Naive B cell (primary cell): ENCODE data around the gene PRR15. TPM values are rescaled to one million over a fixed set of nuclear protein-coding genes. Genes with fewer than 3 reads are reported as not detected.

Experiments
- ATAC-seq, 2 donors: fragments of 150-1000 bp; cut with Tn5 transposase; 2 replicates each; pipeline ENCODE4 v1.10.0; 2021; ENCODE audit warnings: low read depth in 2 of 2, mild to moderate bottlenecking in 2 of 2, moderate library complexity in 2 of 2
- DNase-seq: peaks from one replicate; pipeline ENCODE4 v3.0.0; 2022
- H3K27ac Mint-ChIP-seq, 6 donors: one replicate each; pipeline ENCODE4 v1.8.0; 2020 to 2022; ENCODE audit warnings: mild to moderate bottlenecking in 6 of 6, mixed read lengths in 6 of 6, moderate library complexity in 5 of 6, inconsistent platforms in 2 of 6
- H3K27me3 Mint-ChIP-seq, 3 donors: one replicate each; pipeline ENCODE4 v1.8.0; 2021 to 2022; ENCODE audit warnings: mixed read lengths in 3 of 3, mild to moderate bottlenecking in 1 of 3
- H3K36me3 Mint-ChIP-seq, 2 donors: one replicate each; pipeline ENCODE4 v1.8.0; 2020 to 2022; ENCODE audit warnings: mixed read lengths in 2 of 2, inconsistent platforms in 1 of 2, mild to moderate bottlenecking in 1 of 2
- H3K4me1 Mint-ChIP-seq, 3 donors: one replicate each; pipeline ENCODE4 v1.8.0; 2020 to 2022; ENCODE audit warnings: mixed read lengths in 3 of 3, inconsistent platforms in 1 of 3, mild to moderate bottlenecking in 1 of 3, moderate library complexity in 1 of 3
- H3K4me3 Mint-ChIP-seq, 8 donors: one replicate each; pipeline ENCODE4 v1.8.0; 2020 to 2022; ENCODE audit warnings: mild to moderate bottlenecking in 8 of 8, mixed read lengths in 8 of 8, moderate library complexity in 8 of 8, inconsistent platforms in 2 of 8
- H3K9me3 Mint-ChIP-seq, 7 donors: one replicate each; pipeline ENCODE4 v1.8.0; 2020 to 2022; ENCODE audit warnings: mixed read lengths in 7 of 7, mild to moderate bottlenecking in 5 of 7, inconsistent platforms in 2 of 7, moderate library complexity in 1 of 7
- polyA plus RNA-seq, 6 donors: library from polyadenylated mRNA; unstranded; fragments of 300-500 nt; fragmentation: Illumina TruSeq; gene quantifications; one replicate each; pipeline ENCODE4 v1.2.3, GENCODE V29; 2021; ENCODE audit warnings: low read depth in 6 of 6

The PRR15 gene
- polyA plus RNA-seq, 6 donors from 2014 or later: not detected

- H3K9me3 Mint-ChIP-seq: peaks cover 0 to 9% (median 3%) of the 10 kb centered on the region in 7 donors
- DNase-seq (no peak), ATAC-seq (no peak)
- peaks cover 0 to 7% of the 10 kb centered on the region in 2 donors for H3K36me3 Mint-ChIP-seq
- no peak overlapping the region for H3K27ac Mint-ChIP-seq
- H3K4me1 Mint-ChIP-seq: no peaks in the 10 kb centered on the region
- peaks cover 48 to 57% (median 55%) of the 10 kb centered on the region in 3 donors for H3K27me3 Mint-ChIP-seq
- no peak overlapping the region for H3K4me3 Mint-ChIP-seq
Measured at GRCh38 chr7:29556405-29557195, 7.0 kb upstream of the PRR15 start.

DNA sequence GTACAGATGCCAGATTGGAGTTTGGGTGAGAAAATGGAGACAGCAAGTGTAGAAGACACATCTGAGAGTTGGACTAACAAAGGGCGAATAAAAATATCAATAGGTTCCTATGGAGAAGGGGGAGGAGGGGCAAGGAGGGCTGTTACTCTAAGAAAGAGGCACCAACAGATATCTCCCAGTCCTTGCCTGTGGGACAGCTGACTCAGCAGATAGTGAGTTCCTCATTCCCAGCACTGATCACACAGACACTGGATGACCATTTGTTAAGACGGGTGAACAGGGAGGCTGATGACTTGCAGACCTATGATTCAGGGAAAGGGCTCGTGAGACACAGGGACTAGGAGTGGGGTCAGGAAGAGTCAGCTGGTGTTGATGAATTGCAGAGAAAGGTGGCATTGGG lies 5.7 kb upstream of the PRR15 start:
- H3K4me1 Mint-ChIP-seq: peaks cover 0 to under 1% (median 0%) of the 10 kb centered on the region in 3 donors
- no peak overlapping the region for H3K27ac Mint-ChIP-seq
- peaks cover 0 to 9% of the 10 kb centered on the region in 2 donors for H3K36me3 Mint-ChIP-seq
- DNase-seq: no peak
- H3K4me3 Mint-ChIP-seq: no peak overlapping the region
- H3K27me3 Mint-ChIP-seq: peaks cover 51 to 58% (median 57%) of the 10 kb centered on the region in 3 donors
- H3K9me3 Mint-ChIP-seq: peaks cover 0 to 9% (median 5%) of the 10 kb centered on the region in 7 donors
- ATAC-seq: no peak

DNA sequence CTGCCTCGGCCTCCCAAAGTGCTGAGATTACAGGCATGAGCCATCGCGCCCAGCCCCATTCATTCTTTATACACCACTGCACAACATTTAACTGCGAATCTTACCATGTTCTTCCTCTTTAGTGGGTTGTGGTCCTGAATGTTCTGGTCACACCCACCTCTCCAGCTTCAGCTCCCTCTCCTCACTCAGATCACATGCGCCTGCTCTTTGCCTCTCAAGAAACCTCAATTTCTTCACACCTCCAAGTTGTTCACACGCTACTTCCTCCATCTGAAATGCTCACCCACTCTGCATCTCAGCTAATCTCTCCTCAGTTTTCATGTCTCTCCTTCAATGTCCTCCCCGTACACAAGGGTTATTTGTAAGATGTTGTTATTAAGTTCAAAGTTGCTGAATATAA lies 2.4 kb upstream of the PRR15 start:
- Mint-ChIP-seq H3K27me3 (peaks cover 57 to 75% (median 71%) of the 10 kb centered on the region in 3 donors), H3K9me3 (peaks cover 0 to 8% (median 4%) of the 10 kb centered on the region in 7 donors), H3K4me3 (no peak overlapping the region), H3K27ac (no peak overlapping the region), H3K36me3 (peaks cover 0 to 9% of the 10 kb centered on the region in 2 donors), H3K4me1 (peaks cover 12 to 28% (median 17%) of the 10 kb centered on the region in 3 donors)
- no peak for DNase-seq
- ATAC-seq: no peak

- peaks cover 0 to 5% (median 4%) of the 10 kb centered on the region in 7 donors for H3K9me3 Mint-ChIP-seq
- H3K27ac Mint-ChIP-seq: no peak overlapping the region
- DNase-seq (no peak), ATAC-seq (no peak)
- peaks cover 12 to 33% (median 17%) of the 10 kb centered on the region in 3 donors for H3K4me1 Mint-ChIP-seq
- peak overlapping the region in 2 of 8 donors; percentile 13 to 36 for H3K4me3 Mint-ChIP-seq
- peaks cover 0 to 9% of the 10 kb centered on the region in 2 donors for H3K36me3 Mint-ChIP-seq
- H3K27me3 Mint-ChIP-seq: peaks cover 59 to 80% (median 74%) of the 10 kb centered on the region in 3 donors
Measured at GRCh38 chr7:29562307-29562706, 1.3 kb upstream of the PRR15 start.

DNA sequence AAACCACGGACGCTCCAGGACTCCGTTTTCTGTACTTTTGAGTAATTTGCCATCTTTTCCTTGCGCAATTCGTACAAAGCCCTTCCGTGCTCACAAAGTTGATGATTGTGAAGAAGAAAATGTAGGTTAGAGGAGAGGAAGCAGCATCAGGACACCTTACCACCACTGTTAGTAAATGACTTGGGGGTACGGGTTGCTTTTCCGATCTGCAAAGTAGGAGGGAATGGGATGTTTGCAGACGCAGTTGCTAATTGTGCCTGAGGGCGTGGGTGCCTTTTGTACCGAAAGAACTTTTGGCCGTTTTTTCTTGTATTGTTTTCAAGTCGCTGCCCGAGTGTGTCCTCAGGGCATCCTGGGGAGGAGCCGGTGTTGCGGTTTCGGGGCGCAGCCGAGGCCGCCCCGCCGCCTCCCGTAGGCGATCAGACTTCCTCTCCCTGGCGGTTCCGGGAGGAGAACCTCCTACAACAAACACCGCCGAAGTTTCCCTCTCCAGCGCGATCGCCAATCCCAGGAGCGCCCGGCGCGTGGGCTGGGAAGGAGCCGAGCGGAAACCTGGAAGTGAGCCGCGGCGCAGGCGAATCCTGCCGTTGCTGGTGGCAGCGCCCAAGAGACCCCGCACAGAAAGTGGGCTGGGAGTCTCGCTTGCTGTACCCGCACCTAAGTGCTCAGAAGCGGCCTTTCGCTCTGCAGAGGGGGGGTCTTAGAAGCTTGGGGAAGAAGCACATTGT lies 1.0 kb downstream of the PRR15 start:
- H3K4me1 Mint-ChIP-seq: peaks cover 12 to 33% (median 17%) of the 10 kb centered on the region in 3 donors
- no peak for ATAC-seq
- DNase-seq: no peak
- H3K9me3 Mint-ChIP-seq: peaks cover 0 to 5% (median 3%) of the 10 kb centered on the region in 7 donors
- H3K27ac Mint-ChIP-seq: peak overlapping the region in 1 of 6 donors; percentile 82
- H3K27me3 Mint-ChIP-seq: peaks cover 57 to 84% (median 78%) of the 10 kb centered on the region in 3 donors
- peak overlapping the region; percentile 71 to 89 (median 82) for H3K4me3 Mint-ChIP-seq
- H3K36me3 Mint-ChIP-seq: peaks cover 0 to 9% of the 10 kb centered on the region in 2 donors

GRCh38 chr7:29565224-29565630 lies 1.6 kb downstream of the PRR15 start:
- H3K4me1 Mint-ChIP-seq: peaks cover 12 to 33% (median 17%) of the 10 kb centered on the region in 3 donors
- DNase-seq: no peak
- no peak for ATAC-seq
- H3K27me3 Mint-ChIP-seq: peaks cover 57 to 84% (median 78%) of the 10 kb centered on the region in 3 donors
- no peak overlapping the region for H3K27ac Mint-ChIP-seq
- H3K4me3 Mint-ChIP-seq: peak overlapping the region; percentile 70 to 89 (median 82)
- peaks cover 0 to 5% (median 3%) of the 10 kb centered on the region in 7 donors for H3K9me3 Mint-ChIP-seq
- H3K36me3 Mint-ChIP-seq: peaks cover 0 to 9% of the 10 kb centered on the region in 2 donors

- Mint-ChIP-seq H3K27me3 (peaks cover 57 to 84% (median 78%) of the 10 kb centered on the region in 3 donors), H3K9me3 (peaks cover 0 to 5% (median 3%) of the 10 kb centered on the region in 7 donors), H3K4me1 (peaks cover 12 to 33% (median 17%) of the 10 kb centered on the region in 3 donors), H3K4me3 (peak overlapping the region; percentile 70 to 89 (median 80)), H3K36me3 (peaks cover 0 to 9% of the 10 kb centered on the region in 2 donors), H3K27ac (no peak overlapping the region)
- ATAC-seq: no peak
- DNase-seq: no peak
Measured at GRCh38 chr7:29565634-29565981, 2.0 kb downstream of the PRR15 start.

DNA sequence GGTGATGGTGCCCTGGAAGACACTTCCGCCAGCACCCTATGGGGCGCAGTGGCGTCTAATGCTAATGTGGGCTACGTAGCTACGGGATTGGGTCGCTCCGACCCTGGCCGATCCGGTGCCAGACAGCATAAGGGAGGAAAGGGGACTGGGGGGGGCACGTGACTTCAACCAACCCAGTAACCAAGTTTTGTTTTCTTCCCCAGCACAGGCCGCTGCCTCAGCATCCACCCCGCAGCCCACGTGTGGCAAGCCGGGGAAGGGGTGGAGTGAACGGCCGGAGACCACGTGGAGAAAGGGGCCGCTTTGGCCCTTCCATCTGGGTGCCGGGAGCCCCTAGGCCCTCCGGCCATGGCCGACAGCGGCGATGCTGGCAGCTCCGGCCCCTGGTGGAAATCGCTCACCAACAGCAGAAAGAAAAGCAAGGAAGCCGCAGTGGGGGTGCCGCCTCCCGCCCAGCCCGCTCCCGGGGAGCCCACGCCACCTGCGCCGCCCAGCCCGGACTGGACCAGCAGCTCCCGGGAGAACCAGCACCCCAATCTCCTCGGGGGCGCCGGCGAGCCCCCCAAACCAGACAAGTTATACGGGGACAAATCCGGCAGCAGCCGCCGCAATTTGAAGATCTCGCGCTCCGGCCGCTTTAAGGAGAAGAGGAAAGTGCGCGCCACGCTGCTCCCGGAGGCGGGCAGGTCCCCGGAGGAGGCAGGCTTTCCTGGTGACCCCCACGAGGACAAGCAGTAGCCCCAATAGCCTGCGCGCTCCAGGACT lies 2.5 kb downstream of the PRR15 start:
- Mint-ChIP-seq H3K4me1 (peaks cover 12 to 33% (median 17%) of the 10 kb centered on the region in 3 donors), H3K9me3 (peaks cover 0 to 4% (median 3%) of the 10 kb centered on the region in 7 donors), H3K27ac (no peak overlapping the region), H3K27me3 (peaks cover 58 to 81% (median 76%) of the 10 kb centered on the region in 3 donors), H3K36me3 (peaks cover 0 to 7% of the 10 kb centered on the region in 2 donors), H3K4me3 (peak overlapping the region in 6 of 8 donors; percentile 56 to 89 (median 70))
- ATAC-seq (no peak), DNase-seq (no peak)

DNA sequence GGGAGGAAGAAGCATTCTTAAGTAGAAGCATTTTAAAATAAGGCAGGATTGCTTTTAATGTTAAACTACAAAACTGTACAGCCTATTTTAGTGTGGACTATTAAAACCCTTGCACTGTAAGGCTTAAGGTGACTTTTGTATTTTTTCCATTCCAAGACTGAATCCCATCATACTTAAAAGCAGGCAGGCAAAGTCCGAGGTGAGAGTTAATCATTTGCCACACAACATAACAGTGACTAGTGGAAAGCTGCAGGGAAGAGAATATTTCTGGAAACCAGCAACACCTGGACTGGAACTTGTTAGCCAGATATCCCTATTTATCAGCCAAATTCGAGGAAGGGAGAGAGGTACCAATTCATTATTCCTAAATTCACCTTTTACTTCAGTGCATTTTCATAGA lies 3.5 kb downstream of the PRR15 start:
- Mint-ChIP-seq H3K4me1 (peaks cover 12 to 33% (median 17%) of the 10 kb centered on the region in 3 donors), H3K9me3 (no peaks in the 10 kb centered on the region), H3K36me3 (no peaks in the 10 kb centered on the region), H3K27me3 (peaks cover 57 to 77% (median 70%) of the 10 kb centered on the region in 3 donors), H3K4me3 (peak overlapping the region in 4 of 8 donors; percentile 31 to 79 (median 56)), H3K27ac (no peak overlapping the region)
- no peak for ATAC-seq
- DNase-seq: no peak

GRCh38 chr7:29569648-29570047 lies 6.0 kb downstream of the PRR15 start:
- no peak for ATAC-seq
- no peak overlapping the region for H3K27ac Mint-ChIP-seq
- H3K9me3 Mint-ChIP-seq: peaks cover 0 to 4% (median 0%) of the 10 kb centered on the region in 7 donors
- no peaks in the 10 kb centered on the region for H3K36me3 Mint-ChIP-seq
- peaks cover 60 to 86% (median 81%) of the 10 kb centered on the region in 3 donors for H3K27me3 Mint-ChIP-seq
- H3K4me1 Mint-ChIP-seq: peaks cover 8 to 20% (median 11%) of the 10 kb centered on the region in 3 donors
- no peak for DNase-seq
- no peak overlapping the region for H3K4me3 Mint-ChIP-seq

DNA sequence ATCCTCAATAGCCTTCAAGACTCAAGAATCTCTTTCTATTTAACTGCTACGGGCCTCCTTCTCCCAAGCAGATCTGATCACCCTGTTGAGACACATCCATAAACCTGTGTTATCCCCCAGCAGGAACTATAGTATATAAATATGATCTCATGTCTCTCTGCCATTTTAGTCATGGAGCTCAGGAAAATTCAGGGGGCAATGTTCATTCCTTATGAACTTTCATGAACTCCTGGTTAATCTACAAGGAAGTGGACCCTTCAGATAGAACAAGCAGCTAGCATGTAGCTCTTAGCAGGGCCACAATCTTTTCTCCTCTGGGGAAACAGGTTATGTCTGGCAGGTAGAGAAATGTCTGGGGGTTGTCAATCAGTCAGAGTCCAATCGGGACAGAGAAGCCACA lies 8.9 kb downstream of the PRR15 start:
- H3K36me3 Mint-ChIP-seq: peaks cover 0 to 10% of the 10 kb centered on the region in 2 donors
- no peaks in the 10 kb centered on the region for H3K4me1 Mint-ChIP-seq
- H3K27ac Mint-ChIP-seq: no peak overlapping the region
- no peak for ATAC-seq
- H3K9me3 Mint-ChIP-seq: peaks cover 4 to 21% (median 12%) of the 10 kb centered on the region in 7 donors
- H3K27me3 Mint-ChIP-seq: peaks cover 48 to 64% (median 52%) of the 10 kb centered on the region in 3 donors
- no peak overlapping the region for H3K4me3 Mint-ChIP-seq
- no peak for DNase-seq

GRCh38 chr7:29573567-29573966 lies 9.9 kb downstream of the PRR15 start:
- H3K27me3 Mint-ChIP-seq: peaks cover 43 to 58% (median 43%) of the 10 kb centered on the region in 3 donors
- H3K27ac Mint-ChIP-seq: peak overlapping the region in 2 of 6 donors; percentile 9 to 22
- H3K4me3 Mint-ChIP-seq: no peak overlapping the region
- DNase-seq (no peak), ATAC-seq (no peak)
- H3K36me3 Mint-ChIP-seq: peaks cover 0 to 10% of the 10 kb centered on the region in 2 donors
- peaks cover 8 to 31% (median 18%) of the 10 kb centered on the region in 7 donors for H3K9me3 Mint-ChIP-seq
- no peaks in the 10 kb centered on the region for H3K4me1 Mint-ChIP-seq

DNA sequence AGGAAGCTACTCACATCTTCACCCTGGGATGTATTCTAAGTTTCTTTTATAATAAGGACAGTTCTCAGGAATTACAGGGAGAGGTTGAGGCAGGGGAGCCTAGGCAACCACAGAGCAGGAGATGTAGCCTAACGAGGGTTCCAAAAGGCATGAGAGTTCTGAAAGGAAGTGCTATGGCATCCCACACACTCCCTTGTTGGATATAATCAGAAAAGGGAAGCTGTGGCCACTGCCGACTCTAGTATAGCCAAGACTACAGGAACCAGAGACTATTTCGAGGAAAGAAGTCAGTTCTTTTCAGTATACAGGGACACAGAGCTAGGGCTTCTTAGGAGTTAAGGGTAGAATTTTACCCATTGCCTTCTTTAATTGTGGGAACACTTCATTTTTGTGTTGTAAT lies 11.0 kb downstream of the PRR15 start:
- H3K9me3 Mint-ChIP-seq: peaks cover 8 to 39% (median 21%) of the 10 kb centered on the region in 7 donors
- H3K36me3 Mint-ChIP-seq: peaks cover 0 to 10% of the 10 kb centered on the region in 2 donors
- DNase-seq (no peak), ATAC-seq (no peak)
- H3K27me3 Mint-ChIP-seq: peaks cover 36 to 47% (median 38%) of the 10 kb centered on the region in 3 donors
- H3K27ac Mint-ChIP-seq: no peak overlapping the region
- no peaks in the 10 kb centered on the region for H3K4me1 Mint-ChIP-seq
- H3K4me3 Mint-ChIP-seq: no peak overlapping the region
